Astrocyte of the spinal cord (primary cell): ENCODE results near the gene ASAP2.

Experiments
- DNase-seq: peaks from one replicate; pipeline ENCODE4 v3.0.0; 2011; ENCODE audit warnings: low read depth, low spot score
- H3K4me3 ChIP-seq: 2 replicates; pipeline ENCODE4 v1.5.1; 2011; ENCODE audit warnings: low read depth, mild to moderate bottlenecking, low read length, moderate library complexity
- in situ Hi-C: cut with HindIII; loops from 2 replicates; pipeline ENCODE4 v1.10.0; 2017; ENCODE audit warnings: low sequenced_read_pairs
- TF ChIP-seq, protein P1 (sequence below): IDR thresholded peaks from 2 replicates; pipeline ENCODE4 v1.5.1; 2012; ENCODE audit warnings: low read depth, mild to moderate bottlenecking, low read length, inconsistent platforms

ASAP2 gene

DNA sequence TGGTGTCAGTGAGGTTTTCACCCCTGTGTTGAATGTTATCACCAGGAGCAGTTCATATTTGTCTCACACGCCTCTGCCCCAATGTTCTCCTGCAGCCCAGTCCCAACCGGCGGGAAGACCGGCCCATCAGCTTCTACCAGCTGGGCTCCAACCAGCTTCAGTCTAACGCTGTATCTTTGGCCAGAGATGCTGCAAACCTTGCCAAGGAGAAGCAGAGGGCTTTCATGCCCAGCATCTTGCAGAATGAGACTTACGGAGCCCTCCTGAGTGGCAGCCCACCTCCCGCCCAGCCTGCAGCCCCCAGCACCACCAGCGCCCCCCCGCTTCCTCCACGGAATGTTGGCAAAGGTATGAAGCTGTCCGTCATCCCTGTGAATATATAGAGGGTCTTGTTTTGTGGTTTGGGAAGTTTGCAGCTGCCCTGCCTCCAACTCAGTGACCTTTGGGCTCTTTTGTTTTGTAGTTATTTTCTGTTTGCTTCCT is 181.6 kb downstream of the ASAP2 start:
- DNase-seq = no peak
- TF ChIP-seq, protein P1, sequence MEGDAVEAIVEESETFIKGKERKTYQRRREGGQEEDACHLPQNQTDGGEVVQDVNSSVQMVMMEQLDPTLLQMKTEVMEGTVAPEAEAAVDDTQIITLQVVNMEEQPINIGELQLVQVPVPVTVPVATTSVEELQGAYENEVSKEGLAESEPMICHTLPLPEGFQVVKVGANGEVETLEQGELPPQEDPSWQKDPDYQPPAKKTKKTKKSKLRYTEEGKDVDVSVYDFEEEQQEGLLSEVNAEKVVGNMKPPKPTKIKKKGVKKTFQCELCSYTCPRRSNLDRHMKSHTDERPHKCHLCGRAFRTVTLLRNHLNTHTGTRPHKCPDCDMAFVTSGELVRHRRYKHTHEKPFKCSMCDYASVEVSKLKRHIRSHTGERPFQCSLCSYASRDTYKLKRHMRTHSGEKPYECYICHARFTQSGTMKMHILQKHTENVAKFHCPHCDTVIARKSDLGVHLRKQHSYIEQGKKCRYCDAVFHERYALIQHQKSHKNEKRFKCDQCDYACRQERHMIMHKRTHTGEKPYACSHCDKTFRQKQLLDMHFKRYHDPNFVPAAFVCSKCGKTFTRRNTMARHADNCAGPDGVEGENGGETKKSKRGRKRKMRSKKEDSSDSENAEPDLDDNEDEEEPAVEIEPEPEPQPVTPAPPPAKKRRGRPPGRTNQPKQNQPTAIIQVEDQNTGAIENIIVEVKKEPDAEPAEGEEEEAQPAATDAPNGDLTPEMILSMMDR = no peak
- in situ Hi-C loops = no loop called here
- no peak overlapping the region for H3K4me3 ChIP-seq

DNA sequence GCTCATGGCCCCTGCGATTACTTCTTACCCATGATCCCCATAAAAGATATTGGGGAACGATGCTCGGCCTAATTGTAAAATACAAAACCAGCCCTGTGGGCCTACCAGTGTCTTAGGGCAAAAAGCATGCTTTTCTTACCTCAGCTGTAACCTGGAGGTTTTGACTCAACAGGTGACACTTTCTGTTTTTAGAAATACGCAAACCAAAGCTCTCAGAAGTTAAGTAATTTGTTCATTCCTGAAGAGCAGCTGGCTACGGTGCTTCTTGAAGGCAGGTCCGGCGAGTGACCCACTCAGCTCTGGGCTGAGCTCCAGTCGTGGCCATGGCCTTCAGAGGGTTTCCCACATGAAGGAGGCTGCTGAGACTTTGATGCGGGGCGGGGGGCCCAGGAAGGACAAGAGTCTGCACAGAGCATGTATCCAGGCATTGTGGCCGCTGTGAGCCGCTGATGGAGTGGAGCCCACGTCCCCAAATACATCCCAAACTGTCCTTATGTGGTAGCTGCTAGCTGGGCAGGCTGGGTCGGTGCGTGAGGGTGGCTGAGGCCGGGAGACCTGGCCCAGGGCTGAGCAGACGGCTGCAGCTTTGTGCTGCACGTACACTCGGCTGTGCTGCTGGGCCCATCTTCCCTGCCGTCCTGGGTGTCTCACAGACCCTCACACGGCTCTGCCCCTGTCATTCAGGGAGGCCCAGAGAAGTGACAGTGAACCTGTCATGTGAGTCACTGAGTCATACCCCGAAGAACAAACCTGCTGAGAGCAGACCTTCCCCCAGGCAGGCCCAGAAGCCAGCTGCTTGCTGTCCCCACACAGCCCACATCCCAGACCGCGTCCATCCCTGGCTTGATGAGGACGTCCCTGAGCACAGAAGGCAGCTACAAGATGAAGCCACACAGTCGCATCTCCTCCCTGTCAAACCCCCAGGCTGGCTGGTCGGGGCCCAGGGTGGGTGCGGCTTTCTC is 182.6 kb downstream of the ASAP2 start:
- in situ Hi-C loops = no loop called here
- TF ChIP-seq, protein P1 = no peak
- DNase-seq = no peak
- H3K4me3 ChIP-seq = no peak overlapping the region

DNA sequence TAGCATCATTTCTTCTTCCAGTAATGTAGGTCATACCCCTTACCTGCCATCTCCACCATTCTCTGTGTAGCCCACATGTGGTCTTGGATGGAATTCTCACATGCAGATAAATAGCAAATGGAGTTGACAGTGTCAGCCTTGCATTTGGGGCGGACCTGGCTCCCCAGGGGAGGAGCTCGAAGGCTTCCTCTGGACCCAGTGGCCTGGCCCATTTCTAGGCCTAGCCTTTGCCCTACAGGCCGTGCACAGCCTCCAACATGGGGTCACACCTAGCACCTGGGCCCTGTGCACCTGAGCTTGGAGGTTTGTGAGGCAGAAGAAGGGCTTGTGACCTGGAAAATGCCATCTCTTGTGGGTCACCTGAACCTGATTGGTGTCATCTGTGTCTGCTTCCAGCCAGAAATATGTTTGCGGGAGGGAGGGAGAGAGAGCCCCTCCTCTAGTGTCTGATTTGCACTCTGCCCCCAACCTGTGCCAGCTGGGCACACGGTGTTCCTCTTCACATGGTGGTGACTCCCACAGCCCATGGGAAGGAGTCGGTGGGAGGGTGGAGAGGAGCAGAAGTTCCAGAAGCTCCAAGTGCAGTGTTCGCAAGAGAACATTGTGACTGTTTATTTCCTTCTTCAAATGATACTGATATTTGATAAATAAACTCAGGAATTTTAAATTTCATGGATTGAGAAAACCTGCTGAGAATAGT is 183.7 kb downstream of the ASAP2 start:
- no peak for DNase-seq
- TF ChIP-seq, protein P1 = no peak
- in situ Hi-C loops = no loop called here

DNA sequence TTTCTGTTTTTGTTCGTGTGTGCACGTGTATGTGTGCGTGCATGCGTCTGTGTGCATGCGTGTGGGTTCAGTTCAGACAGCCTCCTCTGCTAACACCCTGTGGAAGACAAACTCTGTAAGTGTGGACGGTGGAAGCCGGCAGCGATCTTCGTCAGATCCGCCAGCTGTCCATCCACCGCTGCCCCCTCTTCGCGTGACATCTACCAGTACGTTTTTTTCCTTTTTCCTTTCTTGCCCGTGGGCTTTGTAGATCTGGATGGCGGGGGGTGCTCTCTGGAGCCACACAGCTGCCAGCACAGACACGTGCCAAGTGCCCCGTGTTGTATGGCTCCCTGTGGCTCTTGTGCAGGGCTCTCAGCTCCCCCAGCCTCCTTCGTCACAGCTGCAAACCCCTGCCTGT is 184.4 kb downstream of the ASAP2 start:
- in situ Hi-C loops = no loop called here
- H3K4me3 ChIP-seq = no peak overlapping the region
- TF ChIP-seq, protein P1 = no peak

More for the DNA sequence above, 183.7 kb downstream of the ASAP2 start:
- no peak overlapping the region for H3K4me3 ChIP-seq

DNA sequence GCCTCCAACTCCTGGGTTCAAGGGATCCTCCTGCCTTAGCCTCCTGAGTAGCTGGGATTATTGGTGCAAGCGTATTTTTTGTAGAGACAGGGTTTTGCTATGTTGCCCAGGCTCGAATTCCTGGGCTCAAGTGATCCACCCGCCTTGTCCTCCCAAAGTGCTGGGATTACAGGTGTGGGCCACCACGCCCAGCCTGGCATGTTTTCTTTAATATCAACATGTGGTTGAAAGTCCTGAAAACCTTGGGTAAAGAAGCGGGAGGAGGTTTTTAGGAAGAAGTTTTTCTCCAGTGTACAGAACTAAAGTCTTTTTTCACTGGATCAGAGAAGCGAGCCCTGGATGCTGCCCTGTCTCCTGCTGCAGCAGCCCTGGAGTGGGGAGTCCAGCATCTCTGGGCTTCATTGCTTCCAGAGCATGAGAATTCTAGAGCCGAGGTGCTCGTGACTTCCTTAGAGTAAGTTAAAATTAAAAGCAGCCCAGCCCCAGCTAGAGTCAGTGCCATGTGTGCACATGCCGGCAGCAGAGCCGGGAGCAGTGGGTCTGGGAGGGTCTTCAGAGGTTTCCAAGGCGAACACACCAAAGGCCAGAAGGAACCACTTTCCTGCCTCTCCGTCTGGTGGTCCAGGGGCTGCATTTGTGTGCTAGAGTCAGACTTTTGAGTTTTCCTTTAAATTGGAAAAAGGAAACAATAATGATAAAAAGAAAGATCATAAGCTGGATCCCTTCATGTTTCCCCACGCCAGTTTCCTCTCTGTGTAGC is 185.5 kb downstream of the ASAP2 start:
- H3K4me3 ChIP-seq = no peak overlapping the region
- TF ChIP-seq, protein P1 = no peak
- no peak for DNase-seq
- in situ Hi-C loops = no loop called here

More for the DNA sequence above, 184.4 kb downstream of the ASAP2 start:
- DNase-seq = no peak
